SIG-M5 treated with dmso at 0.1 percent for 504 hours (cell line): ENCODE measurements around the gene TC2N.
A peak's percentile ranks its signal among the peaks of the same experiment; 100 is the strongest.
"Not testable (repeated sequence)": the region's sequence is repeated elsewhere in the genome, so short reads cannot be mapped to it uniquely, and the experiment has no call there.

Source experiments
- DNase-seq: peaks from one replicate; lab custom pipeline; 2025; ENCODE audit not compliant: unreplicated experiment; lab: John Stamatoyannopoulos, UW

The TC2N gene

GRCh38 chr14:91835197-91835919 is 32.0 kb downstream of the TC2N start:
- no peak for DNase-seq

DNA sequence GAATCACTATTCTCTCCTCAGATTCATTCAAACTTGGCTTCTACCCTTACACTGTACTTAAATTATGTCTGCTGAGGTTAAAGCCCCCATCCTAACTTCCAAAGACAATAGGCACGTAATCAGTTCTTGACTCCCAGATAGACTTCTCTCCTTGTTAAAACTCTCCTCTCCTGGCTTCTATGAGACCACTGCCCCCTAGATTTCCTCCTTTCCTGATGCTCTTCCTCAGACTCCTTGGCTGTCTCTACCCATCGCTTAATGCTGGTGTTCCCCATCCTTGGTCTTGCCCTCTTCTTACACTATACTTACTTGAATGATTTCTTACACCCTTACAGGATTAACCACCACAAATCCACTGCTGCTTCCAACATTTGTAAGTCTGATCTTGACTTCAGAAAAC is 32.8 kb downstream of the TC2N start:
- DNase-seq = no peak

- peak; percentile 4 for DNase-seq
These were observed 36.0 kb downstream of the TC2N start for GRCh38 chr14:91831337-91831736.

DNA sequence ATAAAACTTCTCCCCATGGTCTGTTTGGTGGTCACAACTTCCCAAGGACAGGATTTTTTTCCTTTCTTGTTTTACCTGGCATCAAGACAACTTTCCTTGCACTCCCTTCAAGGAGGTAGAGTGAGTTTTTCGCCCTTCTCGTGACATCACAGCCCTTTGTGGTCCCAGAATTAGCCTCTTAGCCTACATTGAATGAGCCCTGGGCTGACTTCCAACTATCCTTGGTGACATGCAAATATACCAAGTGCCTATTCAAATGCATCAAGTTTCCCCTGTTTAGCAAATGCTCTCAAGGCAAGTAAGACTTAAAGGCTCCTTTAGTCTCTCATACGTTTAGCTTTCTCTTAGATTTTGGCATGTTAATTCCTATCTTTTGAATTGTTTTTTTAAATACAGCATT is 36.6 kb downstream of the TC2N start:
- peak; percentile 21 for DNase-seq

DNA sequence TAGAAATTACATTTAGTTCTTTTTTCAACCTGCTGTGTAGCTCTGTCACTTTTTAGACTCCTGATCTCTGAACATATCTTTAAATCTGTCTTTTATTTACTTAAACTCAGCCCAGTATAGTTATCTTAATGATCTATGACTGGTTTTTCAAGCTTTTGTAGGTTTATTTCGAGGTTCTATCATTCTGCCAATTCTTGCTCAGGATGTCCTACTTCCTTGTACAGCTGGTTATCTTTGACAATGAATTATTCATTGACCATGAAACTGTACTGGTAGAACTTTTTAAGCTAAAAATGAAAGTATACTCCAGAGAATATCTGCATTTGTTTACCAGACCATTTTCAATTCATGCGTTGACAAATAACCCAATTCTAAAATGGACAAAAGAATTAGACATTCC is 37.8 kb downstream of the TC2N start:
- DNase-seq = peak; percentile 54

- no peak for DNase-seq
These were observed 39.6 kb downstream of the TC2N start for GRCh38 chr14:91827746-91828145.

DNA sequence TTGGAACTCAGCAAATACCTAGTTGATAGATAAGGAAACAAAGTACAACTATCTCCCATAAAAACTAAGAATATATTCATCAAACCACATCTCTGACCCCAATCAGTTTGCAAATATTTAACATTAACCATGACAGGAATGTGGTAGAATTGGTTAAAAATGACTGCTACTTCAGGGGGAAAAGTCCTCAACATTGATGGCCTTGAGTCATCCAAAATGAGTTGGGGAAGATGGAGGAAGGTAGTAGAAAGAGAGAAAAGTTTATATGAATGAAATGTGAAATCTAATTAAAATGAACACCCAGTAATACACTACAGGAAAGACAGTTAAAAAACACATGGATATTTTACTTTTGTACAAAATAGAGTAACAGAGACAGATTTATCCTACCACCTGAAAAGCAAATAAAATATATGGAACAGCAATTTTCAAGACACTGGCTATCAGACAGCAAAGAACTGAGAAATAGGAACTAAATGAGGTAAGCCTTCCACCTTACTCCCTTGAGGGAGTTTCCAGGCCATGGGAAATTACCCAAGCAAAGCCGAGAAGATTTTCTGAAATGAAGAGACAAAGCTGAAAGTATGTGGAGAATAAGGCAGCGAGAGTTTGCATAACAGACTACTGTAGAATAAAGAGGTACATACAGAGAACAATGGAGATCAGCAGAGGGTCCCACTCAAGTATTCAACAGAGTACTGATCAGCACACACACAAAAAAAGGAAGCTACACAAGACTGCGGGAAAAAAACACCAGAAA is 49.6 kb downstream of the TC2N start:
- no peak for DNase-seq

- no peak for DNase-seq
These were observed 53.0 kb downstream of the TC2N start for GRCh38 chr14:91814317-91814716.

DNA sequence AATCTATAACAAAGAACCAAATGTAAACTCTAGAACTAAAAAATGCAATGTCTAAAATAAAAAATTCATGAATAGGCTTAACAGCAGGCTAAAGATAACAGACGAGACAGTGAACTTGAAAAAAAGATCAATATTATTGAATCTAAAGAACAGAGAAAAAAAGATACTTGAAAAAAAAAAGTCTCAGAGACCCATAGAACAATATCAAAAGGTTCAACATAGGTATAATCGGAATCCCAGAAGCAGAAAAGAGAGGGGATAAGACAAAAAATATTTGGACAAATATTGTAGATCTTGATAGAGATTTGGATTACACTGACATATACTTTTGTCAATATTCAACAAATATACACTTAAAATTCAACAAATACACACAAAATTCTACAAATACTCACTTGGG is 56.6 kb downstream of the TC2N start:
- DNase-seq = no peak

DNA sequence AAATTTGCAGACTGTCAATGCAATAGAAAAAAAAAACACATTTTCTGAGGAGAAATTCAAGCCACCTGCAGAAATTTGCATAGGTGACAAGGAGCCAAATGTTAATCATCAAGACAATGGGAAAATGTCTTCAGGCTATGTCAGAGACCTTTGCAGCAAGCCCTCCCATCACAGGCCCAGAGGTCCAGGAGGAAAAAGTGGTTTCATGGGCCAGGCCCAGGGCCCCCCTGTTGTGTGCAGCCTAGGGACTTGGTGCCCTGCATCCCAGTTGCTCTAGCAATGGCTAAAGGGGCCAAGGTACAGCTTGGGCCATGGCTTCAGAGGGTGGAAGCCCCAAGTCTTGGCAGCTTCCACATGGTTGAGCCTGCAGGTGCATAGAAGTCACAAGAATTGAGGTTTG is 60.6 kb downstream of the TC2N start:
- no peak for DNase-seq

GRCh38 chr14:91806094-91806493 is 61.2 kb downstream of the TC2N start:
- not testable (repeated sequence) for DNase-seq

DNA sequence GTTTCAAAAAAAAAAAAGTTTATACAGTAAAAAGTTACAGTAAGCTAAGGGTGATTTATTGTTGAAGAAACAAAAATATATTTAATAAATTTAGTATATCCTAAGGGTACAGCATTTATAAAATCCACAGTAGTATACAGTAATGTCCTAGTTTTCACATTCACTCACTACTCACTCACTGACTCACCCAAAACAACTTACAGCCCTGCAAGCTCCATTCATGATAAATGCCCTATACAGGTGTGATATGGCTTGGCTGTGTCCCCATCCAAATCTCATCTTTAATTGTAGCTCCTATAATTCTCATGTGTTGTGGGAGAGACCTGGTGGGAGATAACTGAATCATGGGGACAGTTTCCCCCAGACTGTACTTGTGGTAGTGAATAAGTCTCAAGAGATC is 61.7 kb downstream of the TC2N start:
- DNase-seq = no peak

DNA sequence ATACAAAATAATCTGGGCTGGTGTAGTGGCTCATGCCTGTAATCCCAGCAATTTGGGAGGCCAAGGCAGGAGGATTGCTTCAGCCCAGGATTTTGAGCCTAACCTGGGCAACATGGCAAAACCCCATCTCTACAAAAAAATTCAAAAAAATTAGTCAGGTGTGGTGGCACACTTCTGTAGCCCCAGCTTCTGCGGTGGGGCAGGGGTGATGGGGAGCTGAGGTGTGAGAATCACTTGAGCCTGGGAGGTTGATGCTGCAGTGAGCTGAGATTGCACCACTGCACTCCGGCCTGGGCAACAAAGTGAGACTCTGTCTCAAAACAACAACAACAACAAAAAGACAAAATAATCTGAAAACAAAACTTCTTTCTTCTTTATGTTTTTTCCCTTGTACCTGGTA is 66.0 kb downstream of the TC2N start:
- DNase-seq = no peak

DNA sequence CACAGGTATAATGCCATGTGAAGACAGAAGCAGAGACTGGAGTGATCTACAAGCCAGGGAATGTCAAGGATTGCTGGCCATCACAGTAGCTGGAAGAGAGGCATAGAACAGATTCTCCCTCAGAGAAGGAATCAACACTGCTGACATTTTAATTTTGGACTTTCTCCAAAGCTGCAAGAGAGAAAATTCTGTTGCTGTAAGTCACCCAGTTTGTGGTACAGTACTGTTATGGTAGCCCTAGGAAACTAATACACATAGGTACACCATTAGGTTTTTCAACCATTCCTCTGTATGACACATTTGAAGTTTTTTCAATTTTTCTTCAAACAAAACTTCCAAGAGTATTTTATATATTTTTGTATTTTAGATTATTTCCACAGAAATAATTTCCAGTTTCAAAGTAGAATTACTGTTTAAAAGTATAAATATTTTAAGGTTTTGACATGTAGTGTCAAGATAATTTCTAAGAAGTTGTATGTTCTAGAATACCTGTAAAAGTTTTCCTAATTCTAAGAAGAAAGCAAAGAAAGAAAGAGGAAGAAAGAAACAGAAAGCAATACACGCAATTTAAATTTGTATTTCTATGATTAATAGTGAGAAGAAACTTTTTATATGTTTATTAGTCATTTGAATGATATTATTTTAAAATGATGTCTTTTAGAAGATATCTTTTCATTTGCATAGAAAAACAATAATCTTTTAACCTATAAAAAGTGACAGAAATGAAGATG is 70.6 kb downstream of the TC2N start:
- DNase-seq = no peak

GRCh38 chr14:91793704-91794103 is 73.6 kb downstream of the TC2N start:
- DNase-seq = no peak

- no peak for DNase-seq
These were observed 81.1 kb downstream of the TC2N start for GRCh38 chr14:91786188-91786587.

DNA sequence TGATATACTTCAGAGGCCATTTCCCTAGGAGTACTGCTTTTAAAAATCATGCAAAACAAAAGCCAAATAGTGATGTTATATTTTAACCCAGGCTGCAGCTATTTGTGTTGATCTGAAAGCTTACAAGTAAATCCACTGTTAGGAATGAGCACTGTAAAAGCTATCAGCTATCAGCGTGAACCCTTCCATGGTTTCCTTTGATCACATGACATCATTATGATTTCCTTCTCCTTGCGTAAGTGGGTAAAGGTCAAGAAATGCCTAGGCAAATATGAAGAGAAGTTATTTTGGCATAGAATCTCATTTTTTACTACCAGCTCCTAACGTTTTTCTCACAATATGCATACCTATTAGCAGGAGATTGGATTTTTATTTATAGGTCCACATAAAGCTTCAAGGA is 86.9 kb downstream of the TC2N start:
- DNase-seq = no peak

- DNase-seq = no peak
These were observed 89.1 kb downstream of the TC2N start for GRCh38 chr14:91778217-91778616.

GRCh38 chr14:91774140-91775096 is 92.9 kb downstream of the TC2N start:
- no peak for DNase-seq

DNA sequence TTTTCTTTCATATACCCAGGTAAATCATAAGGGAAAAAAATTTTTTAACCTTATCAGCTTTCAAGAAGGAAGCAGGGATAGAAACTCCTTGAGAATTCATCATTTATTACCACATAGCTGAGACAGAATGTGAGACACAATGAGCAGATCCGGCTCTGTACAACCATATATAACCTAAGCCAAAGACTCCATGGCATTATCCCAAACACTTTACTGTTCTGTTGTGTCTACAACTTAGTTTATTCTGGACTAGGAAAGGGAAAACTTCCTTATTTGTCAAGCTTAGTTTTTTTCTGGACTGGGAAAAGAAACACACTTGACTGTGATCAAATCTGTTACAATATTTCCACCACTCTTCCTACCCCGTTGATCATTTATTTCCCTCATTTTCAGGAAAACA is 97.2 kb downstream of the TC2N start:
- DNase-seq = no peak
